ENCODE data around the gene COL4A2. TPM values are rescaled to one million over a fixed set of nuclear protein-coding genes. Genes with fewer than 3 reads are reported as not detected.
"Not testable (repeated sequence)": the region's sequence is repeated elsewhere in the genome, so short reads cannot be mapped to it uniquely, and the experiment has no call there.

The COL4A2 gene
- total RNA-seq, 3 donors from 2014 or later: 0.63 to 1.2 (median 1.1) TPM

GRCh38 chr13:110523838-110524540 lies 216.9 kb downstream of the COL4A2 start:
- Mint-ChIP-seq H3K4me3 (peak overlapping the region; percentile 13), H3K9me3 (no peaks in the 10 kb centered on the region), H3K36me3 (ENCODE audit: insufficient read depth) (no peaks in the 10 kb centered on the region), H3K27me3 (ENCODE audit: low read depth) (peaks cover 2% of the 10 kb centered on the region), H3K4me1 (ENCODE audit: low read depth) (peaks cover 27% of the 10 kb centered on the region)
- DNase-seq: no peak
- ATAC-seq: no peak

GRCh38 chr13:110524541-110525257 lies 217.6 kb downstream of the COL4A2 start:
- no peak for DNase-seq
- peak overlapping the region; percentile 37 for H3K4me3 Mint-ChIP-seq
- no peaks in the 10 kb centered on the region for H3K9me3 Mint-ChIP-seq
- peaks cover 27% of the 10 kb centered on the region for H3K4me1 Mint-ChIP-seq (ENCODE audit: low read depth)
- no peaks in the 10 kb centered on the region for H3K36me3 Mint-ChIP-seq (ENCODE audit: insufficient read depth)
- ATAC-seq: peak in 1 of 2 donors; percentile 41
- peaks cover 1% of the 10 kb centered on the region for H3K27me3 Mint-ChIP-seq (ENCODE audit: low read depth)

- no peaks in the 10 kb centered on the region for H3K27me3 Mint-ChIP-seq (ENCODE audit: low read depth)
- H3K4me1 Mint-ChIP-seq (ENCODE audit: low read depth): peaks cover 27% of the 10 kb centered on the region
- no peak overlapping the region for H3K4me3 Mint-ChIP-seq
- DNase-seq: no peak
- H3K36me3 Mint-ChIP-seq (ENCODE audit: insufficient read depth): no peaks in the 10 kb centered on the region
- ATAC-seq: peak in 1 of 2 donors; percentile 37
- H3K9me3 Mint-ChIP-seq: no peaks in the 10 kb centered on the region
These were observed 218.5 kb downstream of the COL4A2 start for GRCh38 chr13:110525328-110526319.

GRCh38 chr13:110528371-110528770 lies 221.3 kb downstream of the COL4A2 start:
- no peak overlapping the region for H3K4me3 Mint-ChIP-seq
- H3K27me3 Mint-ChIP-seq (ENCODE audit: low read depth): no peaks in the 10 kb centered on the region
- peaks cover 27% of the 10 kb centered on the region for H3K4me1 Mint-ChIP-seq (ENCODE audit: low read depth)
- no peak for DNase-seq
- no peak for ATAC-seq
- no peaks in the 10 kb centered on the region for H3K9me3 Mint-ChIP-seq
- H3K36me3 Mint-ChIP-seq (ENCODE audit: insufficient read depth): no peaks in the 10 kb centered on the region

GRCh38 chr13:110528911-110529310 lies 221.8 kb downstream of the COL4A2 start:
- ATAC-seq (no peak), DNase-seq (no peak)
- H3K4me1 Mint-ChIP-seq (ENCODE audit: low read depth): peaks cover 27% of the 10 kb centered on the region
- H3K36me3 Mint-ChIP-seq (ENCODE audit: insufficient read depth): no peaks in the 10 kb centered on the region
- no peaks in the 10 kb centered on the region for H3K9me3 Mint-ChIP-seq
- H3K27me3 Mint-ChIP-seq (ENCODE audit: low read depth): no peaks in the 10 kb centered on the region
- no peak overlapping the region for H3K4me3 Mint-ChIP-seq

- no peak overlapping the region for H3K4me3 Mint-ChIP-seq
- H3K4me1 Mint-ChIP-seq (ENCODE audit: low read depth): peaks cover 19% of the 10 kb centered on the region
- H3K9me3 Mint-ChIP-seq: no peaks in the 10 kb centered on the region
- ATAC-seq (no peak), DNase-seq (no peak)
- H3K36me3 Mint-ChIP-seq (ENCODE audit: insufficient read depth): no peaks in the 10 kb centered on the region
- no peaks in the 10 kb centered on the region for H3K27me3 Mint-ChIP-seq (ENCODE audit: low read depth)
These were observed 222.6 kb downstream of the COL4A2 start for GRCh38 chr13:110529522-110530311.

GRCh38 chr13:110531100-110531499 lies 224.0 kb downstream of the COL4A2 start:
- ATAC-seq (no peak), DNase-seq (no peak)
- Mint-ChIP-seq H3K27me3 (ENCODE audit: low read depth) (no peaks in the 10 kb centered on the region), H3K4me3 (no peak overlapping the region), H3K9me3 (no peaks in the 10 kb centered on the region), H3K4me1 (ENCODE audit: low read depth) (peaks cover 5% of the 10 kb centered on the region), H3K36me3 (ENCODE audit: insufficient read depth) (no peaks in the 10 kb centered on the region)

- Mint-ChIP-seq H3K9me3 (no peaks in the 10 kb centered on the region), H3K4me1 (ENCODE audit: low read depth) (peaks cover 4% of the 10 kb centered on the region), H3K27me3 (ENCODE audit: low read depth) (no peaks in the 10 kb centered on the region), H3K36me3 (ENCODE audit: insufficient read depth) (no peaks in the 10 kb centered on the region), H3K4me3 (no peak overlapping the region)
- no peak for ATAC-seq
- no peak for DNase-seq
These were observed 224.6 kb downstream of the COL4A2 start for GRCh38 chr13:110531671-110532083.

GRCh38 chr13:110532258-110532657 lies 225.2 kb downstream of the COL4A2 start:
- DNase-seq; H3K4me3 Mint-ChIP-seq; H3K9me3 Mint-ChIP-seq; H3K27me3 Mint-ChIP-seq (ENCODE audit: low read depth); H3K4me1 Mint-ChIP-seq (ENCODE audit: low read depth); H3K36me3 Mint-ChIP-seq (ENCODE audit: insufficient read depth); ATAC-seq: not testable (repeated sequence)

- no peaks in the 10 kb centered on the region for H3K9me3 Mint-ChIP-seq
- H3K27me3 Mint-ChIP-seq (ENCODE audit: low read depth): no peaks in the 10 kb centered on the region
- no peak for ATAC-seq
These were observed 226.9 kb downstream of the COL4A2 start for GRCh38 chr13:110533771-110534670.

GRCh38 chr13:110535526-110535925 lies 228.4 kb downstream of the COL4A2 start:
- no peaks in the 10 kb centered on the region for H3K36me3 Mint-ChIP-seq (ENCODE audit: insufficient read depth)
- H3K4me1 Mint-ChIP-seq (ENCODE audit: low read depth): peaks cover 6% of the 10 kb centered on the region
- no peaks in the 10 kb centered on the region for H3K27me3 Mint-ChIP-seq (ENCODE audit: low read depth)
- ATAC-seq: no peak
- H3K9me3 Mint-ChIP-seq: no peaks in the 10 kb centered on the region
- no peak for DNase-seq
- no peak overlapping the region for H3K4me3 Mint-ChIP-seq

More at GRCh38 chr13:110533771-110534670, 226.9 kb downstream of the COL4A2 start:
- H3K4me3 Mint-ChIP-seq: no peak overlapping the region
- H3K4me1 Mint-ChIP-seq (ENCODE audit: low read depth): peaks cover 6% of the 10 kb centered on the region
- DNase-seq: no peak
- no peaks in the 10 kb centered on the region for H3K36me3 Mint-ChIP-seq (ENCODE audit: insufficient read depth)

- H3K9me3 Mint-ChIP-seq: no peaks in the 10 kb centered on the region
- peaks cover 6% of the 10 kb centered on the region for H3K4me1 Mint-ChIP-seq (ENCODE audit: low read depth)
- H3K36me3 Mint-ChIP-seq (ENCODE audit: insufficient read depth): no peaks in the 10 kb centered on the region
- H3K27me3 Mint-ChIP-seq (ENCODE audit: low read depth): no peaks in the 10 kb centered on the region
- no peak for ATAC-seq
- no peak for DNase-seq
- no peak overlapping the region for H3K4me3 Mint-ChIP-seq
These were observed 229.1 kb downstream of the COL4A2 start for GRCh38 chr13:110536006-110536693.

All from activated T-cell treated with anti-CD3 and anti-CD28 coated beads, Interleukin-2, amount 50 U/mL, for 4 hours (primary cell).